Ectodermal cell (in vitro differentiated cells): Measurements from ENCODE around the gene G6PC2. TPM values are rescaled to one million over a fixed set of nuclear protein-coding genes. Genes with fewer than 3 reads are reported as not detected.
"Not testable (repeated sequence)": the region's sequence is repeated elsewhere in the genome, so short reads cannot be mapped to it uniquely, and the experiment has no call there.

Source experiments
- H3K27ac ChIP-seq: 2 replicates; pipeline ENCODE4 v1.7.0; 2013; ENCODE audit warnings: mild to moderate bottlenecking, low read depth, low read length; ENCODE audit not compliant: insufficient read depth, poor library complexity, severe bottlenecking
- H3K27me3 ChIP-seq: 2 replicates; pipeline ENCODE4 v1.7.0; 2013; ENCODE audit warnings: mild to moderate bottlenecking, low read length; ENCODE audit not compliant: insufficient read depth, control insufficient read depth, poor library complexity, severe bottlenecking
- H3K36me3 ChIP-seq: one replicate; pipeline ENCODE4 v1.7.0; 2013; ENCODE audit warnings: low read length; ENCODE audit not compliant: control insufficient read depth, insufficient read depth
- H3K4me1 ChIP-seq: one replicate; pipeline ENCODE4 v1.7.0; 2013; ENCODE audit warnings: low read length; ENCODE audit not compliant: control insufficient read depth, insufficient read depth
- H3K4me3 ChIP-seq: 2 replicates; pipeline ENCODE4 v1.7.0; 2013; ENCODE audit warnings: low read depth, low read length, control low read depth; ENCODE audit not compliant: insufficient read depth
- H3K9me3 ChIP-seq: 2 replicates; pipeline ENCODE4 v1.7.0; 2013; ENCODE audit warnings: mild to moderate bottlenecking, low read length, moderate library complexity; ENCODE audit not compliant: control insufficient read depth
- WGBS, 2 experiments: methylation state at CpG; one replicate each; pipeline ENCODE4 v1.1.7; 2013; ENCODE audit warnings: missing lambda C conversion rate in 2 of 2; 5-methylcytosine and 5-hydroxymethylcytosine counted together
- polyA plus RNA-seq, 4 experiments: library from polyadenylated mRNA; stranded (reverse); fragments of 50-300 nt; gene quantifications; one replicate each; pipeline ENCODE4 v1.2.3, GENCODE V29; 2013

The G6PC2 gene
- not detected for polyA plus RNA-seq (2013, experiment 1 of 4)
- polyA plus RNA-seq (2013, experiment 2 of 4) = not detected
- polyA plus RNA-seq (2013, experiment 3 of 4) = not detected
- not detected for polyA plus RNA-seq (2013, experiment 4 of 4)

- H3K36me3 ChIP-seq = no peaks in the 10 kb centered on the region
- H3K27ac ChIP-seq = no peak within 1 kb of the TSS
- no peaks in the 10 kb centered on the region for H3K27me3 ChIP-seq
- H3K4me1 ChIP-seq = no peaks in the 10 kb centered on the region
- no peak within 1 kb of the TSS for H3K4me3 ChIP-seq
- no peaks in the 10 kb centered on the region for H3K9me3 ChIP-seq
- WGBS, 2 experiments = 87 to 92% methylated on average over 5 of the region's 5 CpGs
These were observed at the start of gene G6PC2 for GRCh38 chr2:168901003-168901402. TSS of gene G6PC2 (plus strand) at chr2:168901291. CDS start at chr2:168901332, 41 bp downstream.

- Histone ChIP-seq H3K27ac (no peak overlapping the region), H3K9me3 (no peaks in the 10 kb centered on the region), H3K4me1 (no peaks in the 10 kb centered on the region), H3K27me3 (no peaks in the 10 kb centered on the region), H3K4me3 (no peak overlapping the region), H3K36me3 (no peaks in the 10 kb centered on the region)
- WGBS, 2 experiments = 93 to 96% methylated on average over 5 of the region's 5 CpGs
These were observed 49.3 kb upstream of the G6PC2 start for GRCh38 chr2:168851674-168852320.

- no peaks in the 10 kb centered on the region for H3K27me3 ChIP-seq
- no peak overlapping the region for H3K27ac ChIP-seq
- no peak overlapping the region for H3K4me3 ChIP-seq
- H3K4me1 ChIP-seq = no peaks in the 10 kb centered on the region
- no peaks in the 10 kb centered on the region for H3K36me3 ChIP-seq
- 65 to 72% methylated on average over 3 of the region's 3 CpGs for WGBS, 2 experiments
- H3K9me3 ChIP-seq = no peaks in the 10 kb centered on the region
These were observed 48.6 kb upstream of the G6PC2 start for GRCh38 chr2:168852481-168852880.

GRCh38 chr2:168853471-168853870, 47.6 kb upstream of the G6PC2 start:
- no peaks in the 10 kb centered on the region for H3K36me3 ChIP-seq
- no peak overlapping the region for H3K4me3 ChIP-seq
- 95 to 100% methylated on average over 1 of the region's 1 CpG for WGBS, 2 experiments
- H3K27me3 ChIP-seq = no peaks in the 10 kb centered on the region
- no peaks in the 10 kb centered on the region for H3K9me3 ChIP-seq
- H3K4me1 ChIP-seq = no peaks in the 10 kb centered on the region
- no peak overlapping the region for H3K27ac ChIP-seq

GRCh38 chr2:168854651-168855050, 46.4 kb upstream of the G6PC2 start:
- Histone ChIP-seq H3K36me3 (no peaks in the 10 kb centered on the region), H3K9me3 (no peaks in the 10 kb centered on the region), H3K27me3 (no peaks in the 10 kb centered on the region), H3K4me1 (no peaks in the 10 kb centered on the region), H3K27ac (no peak overlapping the region), H3K4me3 (no peak overlapping the region)
- WGBS, 2 experiments = 95 to 99% methylated on average over 5 of the region's 5 CpGs

- Histone ChIP-seq H3K27ac (no peak overlapping the region), H3K27me3 (no peaks in the 10 kb centered on the region), H3K4me1 (no peaks in the 10 kb centered on the region), H3K36me3 (no peaks in the 10 kb centered on the region), H3K9me3 (no peaks in the 10 kb centered on the region), H3K4me3 (no peak overlapping the region)
- WGBS, 2 experiments = 95 to 97% methylated on average over 3 of the region's 3 CpGs
These were observed 45.5 kb upstream of the G6PC2 start for GRCh38 chr2:168855601-168856000.

- Histone ChIP-seq H3K9me3 (no peaks in the 10 kb centered on the region), H3K4me3 (no peak overlapping the region), H3K27ac (no peak overlapping the region), H3K36me3 (no peaks in the 10 kb centered on the region), H3K4me1 (no peaks in the 10 kb centered on the region), H3K27me3 (no peaks in the 10 kb centered on the region)
- WGBS, 2 experiments = 100% methylated on average over 1 to 2 of the region's 2 CpGs
These were observed 42.9 kb upstream of the G6PC2 start for GRCh38 chr2:168858146-168858545.

- H3K27ac ChIP-seq, H3K36me3 ChIP-seq, H3K27me3 ChIP-seq, H3K4me3 ChIP-seq, H3K9me3 ChIP-seq, H3K4me1 ChIP-seq: not testable (repeated sequence)
- no CpG with 5 or more reads among the region's 1 CpG for WGBS, 2 experiments
These were observed 33.9 kb upstream of the G6PC2 start for GRCh38 chr2:168867164-168867563.

- H3K4me1 ChIP-seq, H3K36me3 ChIP-seq, H3K9me3 ChIP-seq, H3K4me3 ChIP-seq, H3K27me3 ChIP-seq, H3K27ac ChIP-seq: not testable (repeated sequence)
- WGBS, 2 experiments = 85% methylated on average over 1 of the region's 1 CpG; no CpG with 5 or more reads in 1 of the 2 experiments
These were observed 30.7 kb upstream of the G6PC2 start for GRCh38 chr2:168870369-168870768.

GRCh38 chr2:168870824-168871223, 30.3 kb upstream of the G6PC2 start:
- H3K36me3 ChIP-seq, H3K4me3 ChIP-seq, H3K27me3 ChIP-seq, H3K4me1 ChIP-seq, H3K27ac ChIP-seq, H3K9me3 ChIP-seq: not testable (repeated sequence)
- 90 to 100% methylated on average over 1 to 2 of the region's 4 CpGs for WGBS, 2 experiments
